K562 (cell line): Measurements from ENCODE around the gene PODXL2. TPM values are rescaled to one million over a fixed set of nuclear protein-coding genes. Genes with fewer than 3 reads are reported as not detected.
A peak's percentile ranks its signal among the peaks of the same experiment; 100 is the strongest.

Experiments used
- CREM ChIP-seq: IDR thresholded peaks from 2 replicates; pipeline ENCODE4 v1.6.1; 2014; ENCODE audit warnings: antibody characterized with exemption, low read depth
- CTBP1 ChIP-seq: fragments of 450-650 bp; IDR thresholded peaks from 2 replicates; pipeline ENCODE4 v1.6.1; 2016; ENCODE audit warnings: borderline replicate concordance
- EGR1 ChIP-seq: fragments of 450-650 bp; conservative IDR thresholded peaks from 2 replicates; pipeline ENCODE4 v1.6.1; 2017; ENCODE audit warnings: mild to moderate bottlenecking
- ETS2 ChIP-seq: IDR thresholded peaks from 2 replicates; pipeline ENCODE4 v1.6.1; 2016; ENCODE audit warnings: borderline replicate concordance, missing genetic modification characterization, mild to moderate bottlenecking, moderate library complexity, missing compliant biosample characterization; ENCODE audit not compliant: poor library complexity, severe bottlenecking
- FOXA1 ChIP-seq: fragments of 450-650 bp; IDR thresholded peaks from 2 replicates; pipeline ENCODE4 v1.6.1; 2016; ENCODE audit warnings: mild to moderate bottlenecking, borderline replicate concordance
- FOXK1 ChIP-seq: sonication (generic); formaldehyde crosslinking; IDR thresholded peaks from 2 replicates; pipeline ENCODE4 v1.8.0; 2022; ENCODE audit warnings: missing genetic modification reagents, mild to moderate bottlenecking, borderline replicate concordance
- FOXK2 ChIP-seq, 2 experiments: fragments of 450-650 bp; IDR thresholded peaks in 1 of 2; conservative IDR thresholded peaks in 1 of 2; 2 replicates each; pipeline ENCODE4 v1.6.1; 2016; ENCODE audit warnings: low read depth in 2 of 2, mild to moderate bottlenecking in 1 of 2
- FOXP1 ChIP-seq: sonication (generic); formaldehyde crosslinking; IDR thresholded peaks from 2 replicates; pipeline ENCODE4 v1.8.0; 2022; ENCODE audit warnings: mild to moderate bottlenecking, missing genetic modification reagents
- L3MBTL2 ChIP-seq: fragments of 450-650 bp; IDR thresholded peaks from 2 replicates; pipeline ENCODE4 v1.6.1; 2016; ENCODE audit warnings: mild to moderate bottlenecking, moderate library complexity
- MTA3 ChIP-seq: fragments of 450-650 bp; formaldehyde crosslinking; IDR thresholded peaks from 2 replicates; pipeline ENCODE4 v1.6.1; 2017; ENCODE audit warnings: mild to moderate bottlenecking, borderline replicate concordance
- MYC ChIP-seq, 2 experiments: fragments of 250-450 bp in 1 of 2; sonication (Bioruptor Pico) in 1 of 2; IDR thresholded peaks; 2 replicates each; pipeline versions ENCODE4 v1.5.1 to v1.6.1; 2012 to 2021; ENCODE audit warnings: low read depth in 2 of 2, borderline replicate concordance in 1 of 2, improper control_type of control experiment in 1 of 2, low read length in 1 of 2, mild to moderate bottlenecking in 1 of 2, moderate library complexity in 1 of 2
- NELFE ChIP-seq: IDR thresholded peaks from 2 replicates; pipeline ENCODE4 v1.6.1; 2011; ENCODE audit warnings: mild to moderate bottlenecking; ENCODE audit not compliant: insufficient read depth, insufficient read length
- PTTG1 ChIP-seq: fragments of 450-650 bp; IDR thresholded peaks from 2 replicates; pipeline ENCODE4 v1.6.1; 2016; ENCODE audit warnings: low read depth, mild to moderate bottlenecking, missing genetic modification characterization, missing compliant biosample characterization
- RBFOX2 ChIP-seq: fragments of 200-400 bp; formaldehyde crosslinking; IDR thresholded peaks from 2 replicates; pipeline ENCODE4 v1.6.1; 2017; ENCODE audit warnings: low read depth, mild to moderate bottlenecking, low read length, moderate library complexity
- SIN3A ChIP-seq, 2 experiments: fragments of 150-350 bp in 1 of 2; IDR thresholded peaks; 2 replicates each; pipeline ENCODE4 v1.6.1; 2011 to 2016; ENCODE audit warnings: borderline replicate concordance in 2 of 2, low read depth in 2 of 2, low read length in 2 of 2, mild to moderate bottlenecking in 2 of 2, moderate library complexity in 2 of 2; ENCODE audit not compliant: control insufficient read depth in 1 of 2
- SPI1 ChIP-seq: IDR thresholded peaks from 2 replicates; pipeline ENCODE4 v1.6.1; 2011; ENCODE audit warnings: low read depth, low read length, control low read depth, borderline replicate concordance
- TEAD1 ChIP-seq, 2 experiments: fragments of 450-650 bp in 1 of 2; sonication (generic) in 1 of 2; formaldehyde crosslinking; IDR thresholded peaks; 2 replicates each; pipeline versions ENCODE4 v1.4.0 to v1.8.0; 2020 to 2022; ENCODE audit warnings: mild to moderate bottlenecking in 2 of 2, missing genetic modification reagents in 1 of 2
- ZNF174 ChIP-seq: fragments of 250-450 bp; sonication (Bioruptor Pico); IDR thresholded peaks from 2 replicates; pipeline ENCODE4 v1.4.0; 2020; ENCODE audit warnings: mild to moderate bottlenecking
- polyA plus RNA-seq, 8 experiments: library from polyadenylated mRNA; depleted of rRNA in 4 of 8; stranded (reverse) in 5 of 8; unstranded in 3 of 8; fragments of >200 nt; fragmentation: Nextera tagmentation in 2 of 8; fragmentation: Illumina TruSeq in 1 of 8; extraction: Ambion mirVana in 2 of 8; extraction: Trizol in 1 of 8; gene quantifications; 2 replicates each; pipeline versions ENCODE4 v1.2.1 to v1.2.3, GENCODE V29; 2011 to 2014; ENCODE audit warnings: inconsistent platforms in 1 of 8, missing spikeins in 1 of 8
- total RNA-seq, 7 experiments: library from RNA; depleted of rRNA in 6 of 7; stranded (reverse); fragments of >200 nt in 6 of 7; fragmentation: Illumina TruSeq in 2 of 7; extraction: Trizol in 2 of 7; gene quantifications; 2 replicates each; pipeline versions ENCODE4 v1.2.1 to v1.2.3, GENCODE V29; 2011 to 2021; ENCODE audit warnings: low replicate concordance in 1 of 7
- TF ChIP-seq, protein P1 (sequence below): sonication (generic); formaldehyde crosslinking; IDR thresholded peaks from 2 replicates; pipeline ENCODE4 v1.9.0; 2022; ENCODE audit warnings: mild to moderate bottlenecking, missing genetic modification reagents
- TF ChIP-seq, protein P2 (sequence below), 2 experiments: IDR thresholded peaks; 2 replicates each; pipeline ENCODE4 v1.6.1; 2011; ENCODE audit warnings: borderline replicate concordance in 1 of 2, control low read depth in 1 of 2, low read depth in 1 of 2, low read length in 1 of 2, mild to moderate bottlenecking in 1 of 2, mixed read lengths in 1 of 2, moderate library complexity in 1 of 2; ENCODE audit not compliant: insufficient read depth in 1 of 2, insufficient read length in 1 of 2, poor library complexity in 1 of 2, severe bottlenecking in 1 of 2; ENCODE audit errors: extremely low read depth in 1 of 2

The PODXL2 gene
- total and polyA plus RNA-seq, 9 of the 15 experiments (the other 6 are each of a cell fraction or from before 2014, with no cell fraction given): 0.03 to 52.5 (median 21.9) TPM

DNA sequence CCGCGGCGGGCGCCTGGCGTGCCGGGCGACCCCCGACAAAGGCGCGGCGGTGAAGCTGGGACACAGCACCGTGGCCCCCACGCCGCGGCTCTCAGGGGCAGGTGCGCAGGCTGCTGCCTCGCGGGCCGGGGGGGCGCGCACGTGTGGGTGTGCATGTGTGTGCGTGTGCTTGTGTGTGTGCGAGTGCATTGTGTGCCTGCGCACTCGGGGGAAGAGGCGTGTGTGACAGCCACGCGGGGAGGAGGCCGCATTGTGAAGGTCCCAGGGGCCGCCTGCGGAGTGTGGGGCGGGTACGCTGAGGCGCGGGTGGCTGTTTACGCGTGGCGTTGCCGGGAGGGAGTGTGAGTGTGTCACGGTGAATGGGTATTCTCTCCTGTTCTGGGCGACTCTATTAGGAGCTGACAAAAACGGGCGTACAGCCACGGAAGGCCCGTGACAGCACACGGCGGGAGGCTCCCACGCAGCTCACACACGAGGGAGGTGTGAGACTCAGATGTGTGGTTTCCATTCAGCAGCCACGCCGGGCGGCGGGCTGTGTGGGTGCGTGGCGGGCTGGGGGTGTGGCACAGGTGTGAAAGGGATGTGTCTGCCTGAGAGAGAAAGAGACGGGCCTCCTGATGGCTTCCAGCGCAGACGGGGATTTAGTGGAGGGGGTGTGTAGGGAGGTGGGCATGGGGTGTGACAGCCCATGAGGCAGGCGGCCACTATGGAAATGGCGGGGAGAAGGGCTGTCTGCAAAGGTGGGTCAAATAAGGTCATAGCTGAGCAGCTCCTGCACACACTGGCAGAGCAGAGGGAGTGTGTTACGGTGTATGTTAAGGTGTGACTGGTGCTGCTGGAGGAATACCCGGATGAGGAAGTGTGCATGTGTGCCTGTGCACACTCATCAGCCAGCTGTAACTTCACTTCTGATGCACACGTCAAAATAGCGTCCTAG lies 750 bp downstream of the PODXL2 start (continued):
- TF ChIP-seq CREM (no peak), FOXK2 (conservative IDR thresholded peaks at IDR 0.05 in 1 of 2, IDR thresholded peaks at IDR 0.05 in 1 of 2; ENCODE audit: low read depth in 2 of 2) (no peak), ZNF174 (CRISPR knock-in tag) (no peak), TEAD1 (CRISPR knock-in tag; IDR thresholded peaks at IDR 0.05) (peak in 1 of 2 experiments; percentile 30; a peak in 1 of 4 replicates), MTA3 (peak; percentile 30; the same call in 1 of the 2 replicates), FOXA1 (no peak), MYC (IDR thresholded peaks at IDR 0.05; ENCODE audit: low read depth, low read length) (0 out of 2 replicates have a peak, but pooled peaks have one; percentile 27), MYC (CRISPR knock-in tag; IDR thresholded peaks at IDR 0.05; ENCODE audit: borderline replicate concordance, low read depth) (no peak), ETS2 (tag) (no peak), EGR1 (0 out of 2 replicates have a peak, but pooled peaks have one; percentile 5), NELFE (no peak), SIN3A (IDR thresholded peaks at IDR 0.05; ENCODE audit: borderline replicate concordance in 2 of 2, control insufficient read depth in 1 of 2, low read depth in 2 of 2, low read length in 2 of 2) (peak in 1 of 2 experiments; percentile 29; a peak in 1 of 4 replicates), SPI1 (peak; percentile 94), FOXP1 (CRISPR knock-in tag) (peak; percentile 84; the same call in 1 of the 2 replicates), L3MBTL2 (peak; percentile 47; the same call in 1 of the 2 replicates), PTTG1 (no peak), CTBP1 (peak; percentile 12; the same call in 1 of the 2 replicates), FOXK1 (CRISPR knock-in tag) (0 out of 2 replicates have a peak, but pooled peaks have one; percentile 14), RBFOX2 (peak; percentile 35; the same call in 1 of the 2 replicates)
- TF ChIP-seq, protein P1, sequence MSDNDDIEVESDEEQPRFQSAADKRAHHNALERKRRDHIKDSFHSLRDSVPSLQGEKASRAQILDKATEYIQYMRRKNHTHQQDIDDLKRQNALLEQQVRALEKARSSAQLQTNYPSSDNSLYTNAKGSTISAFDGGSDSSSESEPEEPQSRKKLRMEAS (CRISPR knock-in tag): peak; percentile 81
- TF ChIP-seq, protein P2, sequence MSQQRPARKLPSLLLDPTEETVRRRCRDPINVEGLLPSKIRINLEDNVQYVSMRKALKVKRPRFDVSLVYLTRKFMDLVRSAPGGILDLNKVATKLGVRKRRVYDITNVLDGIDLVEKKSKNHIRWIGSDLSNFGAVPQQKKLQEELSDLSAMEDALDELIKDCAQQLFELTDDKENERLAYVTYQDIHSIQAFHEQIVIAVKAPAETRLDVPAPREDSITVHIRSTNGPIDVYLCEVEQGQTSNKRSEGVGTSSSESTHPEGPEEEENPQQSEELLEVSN (IDR thresholded peaks at IDR 0.05; ENCODE audit: borderline replicate concordance in 1 of 2, extremely low read depth in 1 of 2, insufficient read depth in 1 of 2, insufficient read length in 1 of 2, low read depth in 1 of 2, low read length in 1 of 2, poor library complexity in 1 of 2, severe bottlenecking in 1 of 2): peak; percentile 46 to 59
